ENCODE measurements around the gene BAHCC1.
A peak's percentile ranks its signal among the peaks of the same experiment; 100 is the strongest.

BAHCC1 gene

DNA sequence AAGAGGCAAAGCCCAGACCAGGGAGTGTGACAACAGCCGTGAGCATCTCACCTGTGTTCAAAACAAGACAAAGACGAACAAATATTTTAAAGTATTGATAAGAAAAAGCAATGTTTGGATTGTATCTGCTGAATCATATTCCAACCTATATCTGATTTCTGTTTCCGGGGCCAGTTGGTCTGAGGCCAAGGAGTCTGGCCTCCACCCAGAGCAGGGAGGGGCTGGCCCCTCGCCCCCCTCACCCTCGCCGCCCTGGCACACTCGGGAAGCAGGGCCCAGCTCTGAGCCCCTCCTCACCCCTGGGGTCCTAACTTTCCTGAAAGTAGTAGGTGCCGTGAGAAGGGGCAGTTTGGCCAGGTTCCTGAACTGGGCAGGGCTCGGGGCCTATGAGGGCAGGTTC lies 69.3 kb downstream of the BAHCC1 start:
- no peak for DNase-seq

DNA sequence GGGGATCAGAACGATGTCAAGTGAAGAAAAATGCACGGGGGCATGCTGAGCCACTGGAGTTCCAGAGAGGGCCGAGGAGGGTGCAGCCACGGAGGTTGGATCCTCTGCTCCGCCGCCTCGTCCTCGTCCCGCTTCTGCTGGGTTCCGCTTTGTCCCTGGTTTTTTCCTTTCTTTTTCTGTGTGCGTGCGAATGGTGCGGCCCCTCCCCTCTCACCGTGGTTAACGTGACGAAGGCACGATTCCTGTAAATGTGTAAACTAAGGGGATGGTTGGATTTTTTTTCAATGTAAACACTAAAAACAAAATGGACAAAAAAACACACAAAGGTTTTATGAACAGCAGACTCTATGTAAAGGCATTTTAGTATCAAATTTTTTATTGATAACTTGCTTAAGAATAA lies 70.7 kb downstream of the BAHCC1 start:
- DNase-seq: no peak

DNA sequence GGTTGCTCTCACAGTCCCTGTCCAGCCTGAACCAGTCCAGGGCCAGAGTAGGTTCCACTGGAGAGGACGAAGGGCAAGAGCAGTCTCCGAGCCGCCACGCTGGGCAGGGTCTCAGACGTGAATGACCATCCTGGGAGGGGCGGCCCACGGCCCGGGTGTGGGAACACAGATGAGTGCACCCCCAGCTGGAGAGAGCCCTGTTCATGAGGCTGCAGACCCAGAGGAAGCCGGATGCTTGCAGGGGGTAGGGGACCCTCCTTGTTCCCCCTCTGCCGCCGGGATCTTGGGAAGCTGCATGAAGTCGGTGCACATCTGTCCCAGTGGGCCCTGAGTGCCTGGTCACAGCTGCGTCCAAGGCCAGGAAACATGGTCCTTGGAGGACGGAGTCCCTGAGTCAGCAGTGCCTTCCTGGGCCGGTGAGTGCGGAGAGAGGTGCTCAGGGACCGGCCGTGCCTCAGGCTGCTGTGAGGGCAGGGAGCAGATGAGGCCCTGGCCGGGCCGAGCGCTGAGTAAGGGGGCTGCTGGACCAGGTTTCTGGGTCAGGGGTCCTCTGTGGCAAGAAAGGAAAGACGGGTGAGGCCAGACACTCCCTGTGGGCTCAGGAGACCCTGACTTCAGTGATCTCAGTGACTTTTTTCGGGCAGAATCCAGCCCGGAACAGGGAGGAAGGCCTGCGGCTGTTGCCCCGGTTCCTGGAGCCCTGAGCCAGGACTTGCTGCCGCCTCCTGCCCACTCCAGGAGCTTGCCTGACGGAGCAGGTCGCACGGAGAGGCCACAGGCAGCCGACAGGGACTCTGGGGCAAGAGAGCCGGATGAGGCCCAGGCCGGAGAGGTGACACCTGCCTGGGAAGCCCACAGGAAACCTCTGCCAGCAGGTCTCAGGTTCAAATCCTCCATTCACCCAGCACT lies 71.6 kb downstream of the BAHCC1 start:
- no peak for DNase-seq

DNA sequence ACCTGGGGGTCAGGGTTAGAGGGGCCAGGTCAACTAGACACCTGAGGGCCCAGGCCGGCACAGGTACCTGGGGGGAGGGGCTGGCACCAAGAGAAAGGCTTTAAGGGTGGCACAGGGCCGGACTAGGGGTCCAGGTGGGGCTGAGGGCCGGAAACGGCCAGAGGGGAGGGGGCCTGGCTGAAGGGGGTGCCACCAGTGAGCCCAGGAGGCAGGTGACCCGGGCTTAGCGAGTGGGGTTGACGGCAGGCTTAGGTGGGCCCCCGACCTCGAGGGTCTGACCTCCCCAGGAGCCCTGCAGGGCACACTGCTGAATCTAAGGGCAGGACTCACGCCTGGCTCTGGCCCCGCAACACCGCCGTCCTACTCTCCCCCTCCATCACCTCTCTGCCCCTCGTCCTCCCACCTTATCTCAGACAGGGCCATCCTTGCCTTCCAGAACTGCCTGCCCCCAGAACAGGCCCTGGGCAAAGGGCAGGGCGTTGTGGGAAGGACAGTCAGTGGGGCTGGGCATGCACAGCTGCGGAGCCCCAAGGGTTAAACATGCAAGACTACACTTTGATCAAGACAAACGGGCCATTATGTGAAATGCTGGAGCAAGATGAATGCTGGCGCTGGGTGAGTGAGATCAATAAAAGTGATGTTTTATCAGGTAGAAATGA lies 73.0 kb downstream of the BAHCC1 start:
- no peak for DNase-seq

DNA sequence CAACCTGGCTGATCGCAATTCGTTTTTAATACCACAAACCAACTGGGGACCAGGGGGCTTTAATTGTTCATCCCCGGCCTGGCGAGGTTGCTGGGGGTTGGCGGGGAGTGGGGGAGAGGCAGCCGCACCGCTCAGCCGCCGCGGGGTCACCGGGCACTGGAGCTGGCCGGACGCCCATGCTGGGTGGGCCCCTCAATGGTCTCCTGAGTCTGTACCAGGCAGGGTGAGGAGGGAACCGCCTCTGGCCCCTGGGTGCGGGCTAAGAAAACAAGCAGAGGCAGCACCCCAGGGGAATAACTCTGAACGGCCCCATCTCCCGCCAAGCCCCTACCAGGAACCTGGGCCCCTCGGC lies 73.5 kb downstream of the BAHCC1 start:
- DNase-seq: no peak

DNA sequence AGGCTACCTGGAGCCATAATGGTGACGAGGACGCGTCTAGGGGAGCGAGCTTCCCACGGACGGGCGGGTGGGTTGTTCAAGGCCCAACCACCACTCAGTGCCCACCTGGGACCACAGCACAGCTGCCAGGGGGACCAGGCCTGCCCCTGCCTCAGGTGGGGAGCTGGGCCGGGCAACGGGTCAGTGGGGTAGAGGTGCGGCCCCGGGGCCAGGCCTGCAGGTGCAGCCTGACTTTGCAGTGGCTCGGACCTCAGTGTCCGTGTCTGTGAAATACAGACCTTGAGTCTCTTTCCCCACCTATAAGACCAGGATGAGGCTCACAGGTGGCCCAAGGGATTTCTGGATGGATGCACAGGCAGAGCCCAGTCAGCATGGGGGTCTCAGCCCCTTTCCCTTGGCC lies 74.0 kb downstream of the BAHCC1 start:
- no peak for DNase-seq

DNA sequence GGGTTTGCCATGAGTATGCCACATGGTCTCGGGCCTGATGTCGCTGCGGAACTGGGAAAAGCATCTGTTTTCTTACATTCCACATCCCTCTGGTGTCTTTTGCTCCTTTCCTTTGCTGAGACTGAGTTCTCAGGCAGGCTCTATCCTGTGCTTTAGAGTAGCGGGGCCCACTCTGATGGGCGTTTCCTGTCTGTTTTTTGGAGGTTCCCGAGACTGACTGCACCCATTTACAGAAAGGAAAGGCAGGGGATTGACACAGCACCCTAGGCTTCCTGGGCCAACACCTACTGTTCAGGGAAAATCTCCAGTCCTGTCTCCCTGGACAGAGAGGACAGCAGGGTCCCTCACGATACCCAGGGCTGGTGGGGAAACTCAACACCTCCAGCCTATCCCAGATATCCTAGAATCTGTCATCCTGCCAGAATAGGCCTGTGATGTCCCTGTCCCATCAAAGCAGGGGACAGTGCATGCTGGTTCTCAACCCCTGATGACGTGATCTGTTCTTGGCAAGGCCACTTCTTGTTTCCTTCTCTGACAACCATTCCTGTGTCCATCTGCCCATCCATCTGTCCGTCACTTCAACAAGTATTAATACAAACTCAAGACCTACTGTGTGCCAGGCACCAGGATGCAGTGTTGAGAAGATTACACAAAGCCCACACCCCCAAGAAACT lies 75.2 kb downstream of the BAHCC1 start:
- DNase-seq: no peak

DNA sequence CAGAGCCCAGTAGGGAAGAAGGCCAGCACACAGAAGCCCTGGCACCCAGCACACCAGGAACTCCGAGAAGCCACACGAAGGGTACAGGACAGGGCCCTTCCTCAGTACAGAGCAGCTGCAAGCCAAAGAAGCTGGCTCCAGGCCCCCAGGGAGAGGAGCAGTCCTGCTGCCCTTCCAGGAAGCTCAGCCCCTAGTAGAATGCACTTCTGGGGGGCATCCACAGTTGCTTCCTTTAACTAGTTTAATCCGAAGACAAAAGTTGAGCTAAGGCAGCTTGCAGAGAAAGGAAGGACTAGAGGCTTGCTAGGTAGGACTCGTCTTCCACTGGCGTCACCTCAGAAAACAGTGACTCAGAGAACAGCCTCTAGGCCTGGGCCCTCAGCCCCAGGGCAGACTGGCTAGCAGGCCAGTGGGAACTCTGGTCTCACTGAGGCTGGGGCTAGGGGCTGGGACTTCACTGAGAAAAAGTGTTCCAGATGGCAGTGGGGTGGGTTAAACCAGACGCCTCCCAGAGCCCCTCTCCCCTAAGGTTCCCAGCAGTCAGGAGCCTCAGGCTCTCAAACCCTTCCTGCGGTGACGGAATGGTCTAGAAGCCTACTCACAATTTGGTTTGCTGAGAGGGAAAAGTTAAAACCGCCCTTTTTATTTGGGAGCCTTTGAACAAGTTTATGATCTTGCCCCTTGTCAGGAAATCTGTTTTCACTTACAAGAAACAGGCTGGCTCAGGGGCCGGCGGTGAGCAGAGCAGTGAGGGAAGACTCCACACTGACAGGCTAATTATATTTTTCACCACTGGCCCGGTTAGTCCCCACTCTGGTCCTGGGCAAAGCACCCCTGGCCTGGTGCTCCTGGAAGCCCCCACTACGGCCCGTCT lies 75.9 kb downstream of the BAHCC1 start:
- no peak for DNase-seq

DNA sequence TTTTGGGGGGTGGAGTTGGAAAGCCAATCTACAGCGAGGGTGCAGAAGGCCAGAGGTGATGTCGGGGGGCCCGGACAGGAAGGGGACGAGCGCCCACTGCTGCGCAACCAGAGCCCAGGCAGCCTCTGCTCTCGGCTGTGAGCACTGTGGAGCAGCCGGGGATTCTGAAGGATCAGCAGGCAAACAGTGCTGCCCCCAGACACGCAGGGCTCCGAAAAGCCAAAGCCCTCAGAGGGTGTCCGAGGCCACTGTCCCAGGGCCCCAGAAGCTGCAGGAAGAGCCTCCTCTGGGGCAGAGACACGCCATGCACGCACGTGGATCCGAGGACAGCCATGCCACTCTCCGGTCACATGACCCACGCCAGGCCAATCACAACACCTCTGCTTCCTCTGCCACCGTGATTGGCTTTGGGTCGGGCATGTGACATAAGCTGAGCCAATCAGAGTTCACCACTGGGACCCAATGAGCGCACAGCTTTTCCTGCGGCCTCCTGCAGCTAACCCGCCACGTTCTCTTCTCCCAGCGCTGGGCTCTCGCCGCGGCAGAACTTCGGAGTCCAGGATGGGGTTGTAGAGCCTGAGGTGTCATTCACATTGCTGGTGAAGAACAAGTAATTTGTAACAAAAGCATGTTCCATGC lies 76.7 kb downstream of the BAHCC1 start:
- DNase-seq: no peak

DNA sequence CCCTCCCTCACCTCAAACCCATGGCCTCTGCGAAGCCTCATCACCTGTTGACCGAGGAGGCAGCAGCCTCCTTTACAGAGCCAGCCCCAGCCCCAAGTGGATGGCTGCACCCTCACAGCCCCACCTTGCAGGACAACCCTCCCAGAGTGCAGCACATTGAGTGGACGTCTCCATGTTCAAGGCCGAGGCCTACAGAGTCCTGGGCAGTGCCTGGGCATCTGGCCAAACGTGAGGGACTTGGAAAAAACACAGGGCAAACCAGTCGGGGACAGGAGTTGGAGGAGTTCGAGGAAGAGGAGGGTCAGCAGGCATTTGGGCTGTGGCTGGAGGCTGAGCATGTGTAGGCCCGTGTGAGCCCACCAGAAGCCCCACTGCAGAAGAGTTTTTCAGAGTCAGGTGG lies 77.8 kb downstream of the BAHCC1 start:
- no peak for DNase-seq

DNA sequence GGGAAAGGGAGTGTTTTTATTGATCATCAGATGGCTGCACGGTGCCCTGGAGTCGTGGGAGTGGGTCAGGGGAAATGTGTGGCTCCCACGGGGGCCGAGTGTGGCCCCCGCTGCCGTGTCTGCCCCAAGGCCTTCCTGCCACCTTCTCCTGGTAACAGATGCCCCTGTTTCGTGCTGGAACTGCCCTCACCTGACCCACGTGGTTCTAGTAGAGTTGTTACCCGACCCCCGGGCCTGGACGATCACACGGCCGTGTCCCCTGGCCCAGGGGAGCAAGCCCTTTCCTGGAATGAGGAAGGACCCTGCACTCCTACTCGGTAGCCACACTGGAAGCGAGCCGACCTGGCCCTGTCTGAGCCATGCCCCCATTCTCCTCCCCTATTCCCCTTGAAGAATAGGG lies 79.7 kb downstream of the BAHCC1 start:
- no peak for DNase-seq

DNA sequence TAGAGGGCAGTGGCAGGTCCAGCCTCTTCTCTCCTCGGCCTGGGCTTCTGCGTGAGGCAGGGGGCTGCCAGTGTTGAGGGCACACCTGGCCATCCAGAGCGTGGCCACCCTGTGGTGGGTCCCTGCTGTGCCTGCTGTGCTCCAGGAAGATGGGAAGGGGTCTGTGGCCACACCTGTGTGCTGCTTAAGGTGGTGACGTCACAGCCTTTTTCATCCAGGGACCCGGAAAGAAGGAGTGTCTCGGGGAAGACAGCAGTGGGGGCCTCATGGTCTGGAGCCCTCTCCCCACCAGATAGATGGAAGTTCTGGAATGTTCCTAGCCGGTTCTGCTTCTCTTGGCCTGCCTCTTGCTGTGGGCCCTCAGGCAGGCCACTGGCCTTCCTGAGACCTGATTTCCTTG lies 80.8 kb downstream of the BAHCC1 start:
- DNase-seq: no peak

DNA sequence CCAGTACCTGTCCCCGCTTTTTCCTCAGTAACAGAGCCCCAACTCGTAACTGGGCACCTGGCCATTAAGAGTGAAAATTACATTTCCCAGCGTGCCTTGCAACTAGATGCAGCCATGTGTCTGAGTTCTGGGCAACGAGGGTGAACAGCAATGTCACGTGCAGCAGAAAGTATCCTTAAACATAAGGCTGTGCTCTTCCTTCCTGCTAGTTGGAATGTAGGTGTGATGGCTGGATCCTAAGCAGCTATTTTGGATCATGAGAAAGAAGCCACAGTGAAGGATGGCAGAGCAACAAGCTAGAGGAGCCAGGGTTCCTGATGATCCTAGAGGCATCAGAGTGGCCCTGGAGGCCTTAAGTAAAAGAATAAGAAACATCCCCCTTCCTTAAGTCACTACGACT lies 81.4 kb downstream of the BAHCC1 start:
- DNase-seq: no peak

DNA sequence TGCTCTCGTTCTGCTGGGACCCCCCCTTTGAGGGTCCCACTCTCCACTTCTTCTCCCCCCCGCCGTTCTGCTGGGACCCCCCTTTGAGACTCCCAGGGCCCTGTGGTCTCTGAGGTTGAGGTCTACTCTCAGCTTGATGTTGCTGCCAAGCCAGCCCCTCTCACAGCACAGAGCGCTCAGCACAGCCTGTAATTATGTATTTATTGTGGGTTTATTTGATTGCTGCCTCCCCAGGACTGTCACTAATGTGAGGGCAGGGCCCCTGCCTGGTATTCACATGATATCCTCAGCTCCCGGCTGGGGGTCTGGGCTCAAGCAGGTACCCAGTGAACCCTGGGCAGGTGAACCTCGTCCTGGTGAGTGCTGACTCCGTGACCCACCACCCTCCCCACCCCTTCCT lies 81.9 kb downstream of the BAHCC1 start:
- no peak for DNase-seq

DNA sequence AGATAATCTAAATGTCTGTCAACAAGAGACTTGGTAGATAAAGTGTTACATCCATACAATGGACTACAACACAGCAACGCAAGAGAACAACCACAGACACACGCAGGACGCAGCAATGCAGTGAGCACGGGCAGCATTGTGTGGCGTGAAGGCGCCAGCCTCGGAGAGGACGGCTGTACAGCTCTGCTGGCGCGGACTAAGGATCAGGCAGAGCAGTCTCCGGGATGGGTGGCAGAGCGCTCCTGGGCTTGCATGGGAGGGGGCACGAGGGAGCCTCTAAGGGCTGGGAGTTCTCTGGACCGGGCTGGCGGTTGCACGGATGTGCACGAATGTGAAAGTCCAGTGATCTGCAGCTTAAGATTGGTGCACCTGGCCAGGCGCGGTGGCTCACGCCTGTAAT lies 82.9 kb downstream of the BAHCC1 start:
- no peak for DNase-seq

DNA sequence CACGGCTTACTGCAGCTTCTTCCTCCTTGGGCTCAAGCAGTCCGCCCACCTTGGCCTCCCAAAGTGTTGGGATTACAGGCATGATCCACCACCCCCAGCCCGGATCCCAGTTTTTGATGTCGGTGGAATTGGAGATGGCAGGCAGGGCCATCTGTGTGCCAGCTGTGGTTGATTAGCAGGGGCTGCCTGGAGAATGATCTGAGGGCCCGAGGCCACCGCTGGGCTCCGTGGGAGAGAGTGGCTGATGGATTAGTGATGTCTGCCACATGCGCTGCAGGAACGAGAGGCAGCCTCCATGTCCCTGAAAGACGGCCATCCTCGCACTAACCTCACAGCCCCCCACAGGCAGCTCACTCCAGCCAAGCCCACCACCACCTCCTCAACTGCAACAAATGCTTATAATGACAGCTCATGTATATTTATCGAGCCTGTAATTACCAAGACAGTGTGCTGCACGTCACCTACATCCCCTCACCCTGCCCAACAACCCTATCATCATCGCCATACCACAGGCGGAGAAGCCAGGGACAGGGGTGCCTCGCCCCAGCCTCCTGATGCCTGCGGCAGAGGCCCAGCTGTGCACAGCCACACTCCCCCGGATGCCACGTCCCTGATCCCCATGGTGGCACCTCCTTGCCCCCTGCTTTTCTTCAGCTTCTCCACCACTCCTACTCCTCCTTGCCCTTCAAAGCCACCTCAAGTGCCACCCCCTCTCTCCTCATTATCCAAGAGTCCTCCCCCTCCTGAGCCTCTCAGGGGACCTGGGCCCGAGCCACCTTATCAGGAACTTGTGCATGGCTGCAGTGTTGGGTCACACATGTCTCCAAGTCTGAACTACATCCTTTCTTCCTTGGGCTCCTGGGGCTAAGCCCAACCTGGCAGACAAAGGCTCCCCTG lies 84.2 kb downstream of the BAHCC1 start:
- no peak for DNase-seq

DNA sequence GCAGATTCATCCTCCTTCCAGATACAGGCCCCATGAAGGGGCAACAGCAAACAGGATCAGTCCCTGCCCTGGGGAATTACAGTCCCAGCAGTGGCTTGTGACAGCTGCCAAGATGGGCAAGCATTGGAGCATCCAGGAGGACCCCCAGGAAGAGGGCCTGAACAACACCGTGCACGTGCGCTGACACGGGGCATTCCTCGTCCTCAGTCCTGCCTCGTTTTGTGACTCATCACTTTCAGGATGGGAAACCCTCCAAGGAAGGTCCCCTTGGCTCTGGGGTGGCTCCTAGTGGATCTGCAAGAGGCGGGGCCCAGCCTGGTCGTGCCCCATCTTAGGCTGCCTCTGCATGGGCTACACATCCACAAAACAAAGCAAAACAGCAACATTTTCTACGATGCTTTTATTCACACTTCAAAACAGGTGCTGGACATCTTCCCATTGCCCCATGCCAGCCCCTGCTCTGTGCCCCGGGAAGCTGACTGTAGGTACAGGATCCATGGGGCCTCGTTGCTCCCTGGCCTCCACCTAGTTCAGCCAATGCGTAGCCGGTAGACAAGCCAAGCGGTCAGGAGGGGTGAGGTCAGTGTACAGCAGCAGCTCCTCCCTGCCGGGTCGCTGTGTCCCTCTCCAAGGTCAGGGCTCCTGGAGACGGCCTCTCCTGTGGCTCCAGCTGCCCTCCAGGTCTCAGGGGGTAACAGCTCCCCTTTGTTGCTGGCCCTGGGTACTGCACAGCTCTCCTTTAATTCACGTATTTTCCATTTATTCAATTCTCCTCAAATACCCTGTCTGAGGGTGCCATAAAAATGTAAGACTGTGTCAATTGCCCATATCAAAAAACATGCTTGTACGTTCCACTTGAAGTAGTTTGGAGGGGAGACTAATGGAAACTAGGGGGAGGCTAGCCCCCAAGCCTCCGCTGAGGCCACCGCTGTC lies 85.1 kb downstream of the BAHCC1 start:
- no peak for DNase-seq

DNA sequence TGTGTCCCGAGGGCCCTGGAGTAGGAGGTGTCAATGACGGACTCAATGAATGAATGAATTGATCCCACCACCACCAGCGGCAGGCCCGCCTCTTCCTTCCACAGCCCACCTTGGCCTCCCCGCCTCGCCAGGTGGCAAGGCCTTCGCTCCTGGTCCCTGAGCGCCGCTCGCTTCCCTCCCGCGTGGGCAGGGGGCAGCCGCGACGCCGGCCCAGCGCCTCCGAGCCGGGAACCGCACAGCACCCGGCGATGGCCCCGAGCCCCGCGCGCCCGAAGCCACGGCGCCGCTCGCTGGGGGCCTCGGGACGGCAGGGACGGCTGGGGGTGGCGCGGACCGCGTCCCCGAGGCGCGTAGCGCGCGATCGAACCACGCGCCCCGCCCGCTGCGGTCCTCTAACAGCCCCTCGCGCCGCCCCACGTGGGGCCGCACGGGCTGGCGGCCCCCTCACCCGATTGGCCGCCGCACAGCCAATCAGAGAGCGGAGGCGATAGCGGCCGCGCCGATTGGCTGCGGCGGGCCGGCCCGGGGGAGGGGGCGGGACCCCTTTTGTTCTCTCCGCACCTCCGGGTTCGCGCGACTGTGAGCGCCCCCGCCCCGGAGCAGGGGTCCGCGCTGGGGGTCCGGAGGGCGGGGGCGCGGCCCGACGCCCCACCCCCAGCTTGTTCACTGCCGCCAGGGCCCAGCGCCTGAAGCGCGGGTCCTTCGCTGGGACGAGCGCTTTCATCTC lies 86.0 kb downstream of the BAHCC1 start:
- peak; percentile 44 for DNase-seq

DNA sequence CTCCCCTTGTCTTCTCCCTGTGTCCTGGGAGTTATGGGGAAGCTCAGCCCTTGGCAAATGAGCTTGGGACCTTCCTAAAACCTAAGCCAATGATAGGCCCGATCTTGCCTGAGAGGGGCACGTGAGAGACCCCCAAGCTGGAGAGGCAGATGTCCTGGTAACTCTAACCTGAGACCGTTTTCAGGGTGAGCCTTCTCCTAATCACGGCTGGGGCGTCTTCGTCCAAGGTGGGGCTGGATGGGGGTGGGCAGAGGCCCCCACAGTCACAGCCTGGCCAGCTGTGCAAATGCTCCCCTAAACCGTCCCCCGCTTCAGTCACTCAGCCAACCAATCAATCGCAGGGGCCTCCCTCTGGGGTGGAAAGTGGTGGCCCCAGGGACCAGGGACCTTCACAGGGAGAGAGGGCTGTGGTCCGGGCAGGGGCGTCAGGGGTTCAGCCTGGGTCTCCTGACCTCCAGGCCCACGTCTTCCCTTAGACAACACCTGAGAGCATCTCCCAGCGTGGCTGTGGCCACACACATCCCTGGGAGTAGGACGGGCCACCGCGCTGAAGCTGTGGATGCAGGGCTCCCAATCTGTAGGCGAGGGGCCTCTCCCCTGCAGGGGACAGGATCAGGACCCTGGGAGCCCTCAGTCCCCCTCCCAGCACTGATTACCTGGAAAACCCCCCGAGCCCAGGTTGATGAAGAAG lies 86.7 kb downstream of the BAHCC1 start:
- DNase-seq: no peak
